ENCODE measurements around the gene CLCN6. TPM values are rescaled to one million over a fixed set of nuclear protein-coding genes. Genes with fewer than 3 reads are reported as not detected.

The CLCN6 gene
- total and polyA plus RNA-seq, 2 of the 13 experiments (the other 11 are each of a cell fraction or from before 2014, with no cell fraction given), result 14.9 to 19.3 TPM

- TF ChIP-seq ZNF572 (CRISPR knock-in tag; IDR thresholded peaks at IDR 0.05), result 0 out of 2 replicates have a peak, but pooled peaks have one; percentile 33
- TF ChIP-seq SIN3B (IDR thresholded peaks at IDR 0.05; ENCODE audit: low read length), result no peak
- TF ChIP-seq ZNF280B (CRISPR knock-in tag; IDR thresholded peaks at IDR 0.05; ENCODE audit: borderline replicate concordance), result 0 out of 2 replicates have a peak, but pooled peaks have one; percentile 29
- no peak for TF ChIP-seq CHD4 (IDR thresholded peaks at IDR 0.05; ENCODE audit: borderline replicate concordance, low read length)
- peak; percentile 60; the same call in 1 of the 2 replicates for TF ChIP-seq KDM3A (CRISPR knock-in tag; IDR thresholded peaks at IDR 0.05; ENCODE audit: low read depth)
- TF ChIP-seq RFXAP (CRISPR knock-in tag; IDR thresholded peaks at IDR 0.05; ENCODE audit: borderline replicate concordance), result no peak
- TF ChIP-seq ZNF121 (CRISPR knock-in tag; IDR thresholded peaks at IDR 0.05), result peak; percentile 69; the same call in 1 of the 2 replicates
- TF ChIP-seq MIER2 (CRISPR knock-in tag; IDR thresholded peaks at IDR 0.05), result 0 out of 2 replicates have a peak, but pooled peaks have one; percentile 59
- peak; percentile 32; the same call in 1 of the 2 replicates for TF ChIP-seq ZNF331 (CRISPR knock-in tag; IDR thresholded peaks at IDR 0.05)
- no peak for TF ChIP-seq SOX13 (IDR thresholded peaks at IDR 0.05)
- TF ChIP-seq SOX13 (CRISPR knock-in tag; conservative IDR thresholded peaks at IDR 0.05 in 1 of 2, IDR thresholded peaks at IDR 0.05 in 1 of 2), result 0 out of 4 replicates have a peak, but pooled peaks of 1 of the 2 experiments have one; percentile 14
- TF ChIP-seq TIGD3 (CRISPR knock-in tag; IDR thresholded peaks at IDR 0.05; ENCODE audit: borderline replicate concordance), result no peak
- TF ChIP-seq SMAD1 (CRISPR knock-in tag; IDR thresholded peaks at IDR 0.05; ENCODE audit: borderline replicate concordance, low read depth), result no peak
- no peak for TF ChIP-seq ZFP36L2 (CRISPR knock-in tag; IDR thresholded peaks at IDR 0.05)
- TF ChIP-seq ZBTB26 (CRISPR knock-in tag; IDR thresholded peaks at IDR 0.05; ENCODE audit: borderline replicate concordance), result no peak
- no peak for TF ChIP-seq ELF4 (CRISPR knock-in tag; IDR thresholded peaks at IDR 0.05; ENCODE audit: borderline replicate concordance)
- TF ChIP-seq YY1 (IDR thresholded peaks at IDR 0.05; ENCODE audit: insufficient read depth, insufficient replicate concordance, low read depth, low read length), result peak; percentile 46
- TF ChIP-seq TP53 (CRISPR knock-in tag; conservative IDR thresholded peaks at IDR 0.05), result no peak
- TF ChIP-seq MAX (IDR thresholded peaks at IDR 0.05), result peak; percentile 44; the same call in 1 of the 2 replicates
- TF ChIP-seq ZMYM3 (CRISPR knock-in tag; IDR thresholded peaks at IDR 0.05), result peak; percentile 59; the same call in 1 of the 2 replicates
- no peak for TF ChIP-seq ZNF362 (CRISPR knock-in tag; IDR thresholded peaks at IDR 0.05; ENCODE audit: borderline replicate concordance)
- TF ChIP-seq ZFP36 (IDR thresholded peaks at IDR 0.05; ENCODE audit: borderline replicate concordance, low read depth, low read length, partially characterized antibody), result no peak
- TF ChIP-seq PHF21A (CRISPR knock-in tag; IDR thresholded peaks at IDR 0.05), result peak; percentile 31; the same call in 1 of the 2 replicates
- 0 out of 2 replicates have a peak, but pooled peaks have one; percentile 22 for TF ChIP-seq MED1 (CRISPR knock-in tag; IDR thresholded peaks at IDR 0.05)
Observed at GRCh38 chr1:11784993-11785769, 20.8 kb upstream of the CLCN6 start (continued).

Data from HepG2 (cell line).